Stimulated activated CD4-positive, alpha-beta T cell treated with anti-CD3 and anti-CD28 coated beads, TNF-alpha, amount 100 ng/mL, for 4 hours (primary cell): ENCODE measurements around the gene ADCY7.

Source experiments
- DNase-seq, 3 experiments: peaks; one replicate each; pipeline ENCODE4 v3.0.0-alpha.2; 2020; ENCODE audit warnings: low read depth in 3 of 3

Gene ADCY7

GRCh38 chr16:50248845-50249244 is 17.5 kb upstream of the ADCY7 start:
- DNase-seq: no peak

GRCh38 chr16:50251375-50252081 is 14.8 kb upstream of the ADCY7 start:
- no peak for DNase-seq

GRCh38 chr16:50252082-50252611 is 14.2 kb upstream of the ADCY7 start:
- DNase-seq: no peak

GRCh38 chr16:50252874-50253513 is 13.4 kb upstream of the ADCY7 start:
- DNase-seq: no peak

GRCh38 chr16:50253514-50253910 is 12.8 kb upstream of the ADCY7 start:
- DNase-seq: no peak

- no peak for DNase-seq
Measured at GRCh38 chr16:50254072-50254471, 12.3 kb upstream of the ADCY7 start.

GRCh38 chr16:50255538-50255937 is 10.8 kb upstream of the ADCY7 start:
- DNase-seq: no peak

- no peak for DNase-seq
Measured at GRCh38 chr16:50256604-50257003, 9.7 kb upstream of the ADCY7 start.

GRCh38 chr16:50257876-50258275 is 8.5 kb upstream of the ADCY7 start:
- DNase-seq: no peak

- no peak for DNase-seq
Measured at GRCh38 chr16:50259334-50260205, 6.8 kb upstream of the ADCY7 start.

- DNase-seq: no peak
Measured at GRCh38 chr16:50260206-50261159, 5.9 kb upstream of the ADCY7 start.

GRCh38 chr16:50261160-50261706 is 5.1 kb upstream of the ADCY7 start:
- DNase-seq: no peak

GRCh38 chr16:50261707-50262235 is 4.6 kb upstream of the ADCY7 start:
- DNase-seq: no peak

GRCh38 chr16:50263060-50263909 is 3.1 kb upstream of the ADCY7 start:
- DNase-seq: no peak

- DNase-seq: no peak
Measured at GRCh38 chr16:50263940-50264929, 2.1 kb upstream of the ADCY7 start.

GRCh38 chr16:50265260-50265659 is 1.1 kb upstream of the ADCY7 start:
- no peak for DNase-seq

GRCh38 chr16:50265716-50266336 is 525 bp upstream of the ADCY7 start:
- DNase-seq: no peak

- no peak for DNase-seq
Measured at GRCh38 chr16:50267151-50267631, 840 bp downstream of the ADCY7 start.
